HEK293T (cell line): Measurements from ENCODE around the gene C14orf132.

Experiments used
- CTCF ChIA-PET: fragments of 350-600 bp; formaldehyde crosslinking; extraction: SDS; loops from one replicate; lab custom pipeline; 2021; ENCODE audit warnings: antibody characterized with exemption, inconsistent platforms; lab: Yijun Ruan, JAX
- POLR2A ChIA-PET: fragments of 350-600 bp; formaldehyde crosslinking; extraction: SDS; loops from one replicate; lab custom pipeline; 2020; ENCODE audit warnings: antibody characterized with exemption, inconsistent platforms; lab: Yijun Ruan, JAX
- DNase-seq: peaks from one replicate; pipeline ENCODE4 v3.0.0; 2012; ENCODE audit warnings: mixed read lengths; ENCODE audit errors: extremely low spot score
- ARNT ChIP-seq: fragments of 450-650 bp; IDR thresholded peaks from 2 replicates; pipeline ENCODE4 v1.6.1; 2017; ENCODE audit warnings: mild to moderate bottlenecking
- BHLHE40 ChIP-seq: fragments of 450-650 bp; IDR thresholded peaks from 2 replicates; pipeline ENCODE4 v1.6.1; 2016; ENCODE audit warnings: mild to moderate bottlenecking, moderate library complexity, borderline replicate concordance
- CTBP1 ChIP-seq: fragments of 450-650 bp; IDR thresholded peaks from 2 replicates; pipeline ENCODE4 v1.6.1; 2016; ENCODE audit warnings: borderline replicate concordance
- ELF4 ChIP-seq: fragments of 450-650 bp; IDR thresholded peaks from 2 replicates; pipeline ENCODE4 v1.6.1; 2017; ENCODE audit warnings: antibody characterized with exemption
- FOXA1 ChIP-seq: fragments of 450-650 bp; IDR thresholded peaks from 2 replicates; pipeline ENCODE4 v1.6.1; 2016; ENCODE audit warnings: mild to moderate bottlenecking
- FOXK2 ChIP-seq: fragments of 450-650 bp; IDR thresholded peaks from 2 replicates; pipeline ENCODE4 v1.6.1; 2016; ENCODE audit warnings: mild to moderate bottlenecking
- FOXM1 ChIP-seq: fragments of 450-650 bp; IDR thresholded peaks from 2 replicates; pipeline ENCODE4 v1.6.1; 2017; ENCODE audit warnings: mild to moderate bottlenecking, borderline replicate concordance
- HDGF ChIP-seq: fragments of 450-650 bp; IDR thresholded peaks from 2 replicates; pipeline ENCODE4 v1.6.1; 2017; ENCODE audit warnings: antibody characterized with exemption, borderline replicate concordance
- L3MBTL2 ChIP-seq: fragments of 450-650 bp; conservative IDR thresholded peaks from 2 replicates; pipeline ENCODE4 v1.6.1; 2016; ENCODE audit warnings: mild to moderate bottlenecking
- LEF1 ChIP-seq: fragments of 450-650 bp; IDR thresholded peaks from 2 replicates; pipeline ENCODE4 v1.6.1; 2017; ENCODE audit warnings: mild to moderate bottlenecking, borderline replicate concordance
- NFRKB ChIP-seq: fragments of 450-650 bp; IDR thresholded peaks from 2 replicates; pipeline ENCODE4 v1.6.1; 2016; ENCODE audit warnings: mild to moderate bottlenecking, moderate library complexity
- PKNOX1 ChIP-seq: fragments of 450-650 bp; IDR thresholded peaks from 2 replicates; pipeline ENCODE4 v1.6.1; 2016
- SP1 ChIP-seq: fragments of 450-650 bp; IDR thresholded peaks from 2 replicates; pipeline ENCODE4 v1.6.1; 2017
- SUZ12 ChIP-seq: fragments of 450-650 bp; IDR thresholded peaks from 2 replicates; pipeline ENCODE4 v1.6.1; 2016; ENCODE audit warnings: mild to moderate bottlenecking
- TARDBP ChIP-seq: fragments of 450-650 bp; IDR thresholded peaks from 2 replicates; pipeline ENCODE4 v1.6.1; 2016
- ZNF384 ChIP-seq: fragments of 450-650 bp; IDR thresholded peaks from 2 replicates; pipeline ENCODE4 v1.6.1; 2016

C14orf132 gene

GRCh38 chr14:96062010-96062409, 22.8 kb downstream of the C14orf132 start:
- POLR2A ChIA-PET: no interaction called here
- CTCF ChIA-PET: interaction anchor here (0.6 kb wide), 1 partner anchor 189 kb away, joined by 4 read pairs; no protein-coding TSS in a partner anchor
- no peak for DNase-seq
- TF ChIP-seq LEF1 (no peak), BHLHE40 (no peak), SUZ12 (no peak), NFRKB (no peak), FOXA1 (no peak), L3MBTL2 (no peak), HDGF (no peak), ARNT (no peak), FOXM1 (no peak), SP1 (no peak), ZNF384 (no peak), FOXK2 (no peak), CTBP1 (no peak), ELF4 (no peak), PKNOX1 (no peak), TARDBP (no peak)

- ChIA-PET POLR2A (no interaction called here), CTCF (interaction anchor here (0.6 kb wide), 1 partner anchor 189 kb away, joined by 4 read pairs; no protein-coding TSS in a partner anchor)
- no peak for DNase-seq
- TF ChIP-seq BHLHE40: no peak
- no peak for TF ChIP-seq L3MBTL2
- TF ChIP-seq FOXA1: no peak
- no peak for TF ChIP-seq TARDBP
- TF ChIP-seq PKNOX1: no peak
- TF ChIP-seq CTBP1: no peak
- TF ChIP-seq HDGF: no peak
- TF ChIP-seq ELF4: no peak
- TF ChIP-seq SUZ12: no peak
- TF ChIP-seq ZNF384: no peak
- no peak for TF ChIP-seq LEF1
- no peak for TF ChIP-seq ARNT
- no peak for TF ChIP-seq FOXK2
- no peak for TF ChIP-seq NFRKB
Observed at GRCh38 chr14:96062506-96062905, 23.3 kb downstream of the C14orf132 start.

- POLR2A ChIA-PET: no interaction called here
- no peak for TF ChIP-seq TARDBP
- no peak for TF ChIP-seq HDGF
- no peak for TF ChIP-seq ARNT
- no peak for TF ChIP-seq BHLHE40
- TF ChIP-seq ZNF384: no peak
- no peak for TF ChIP-seq PKNOX1
- no peak for TF ChIP-seq NFRKB
- no peak for TF ChIP-seq SUZ12
- no peak for TF ChIP-seq FOXA1
- no peak for TF ChIP-seq LEF1
- no peak for TF ChIP-seq FOXM1
- no peak for TF ChIP-seq CTBP1
- no peak for DNase-seq
- CTCF ChIA-PET: no interaction called here
Observed at GRCh38 chr14:96064866-96065265, 25.7 kb downstream of the C14orf132 start.

GRCh38 chr14:96065661-96066459, 26.7 kb downstream of the C14orf132 start:
- no peak for TF ChIP-seq ELF4
- TF ChIP-seq L3MBTL2: no peak
- TF ChIP-seq ZNF384: no peak
- TF ChIP-seq BHLHE40: no peak
- no peak for TF ChIP-seq SUZ12
- no peak for TF ChIP-seq SP1
- POLR2A ChIA-PET: no interaction called here
- DNase-seq: no peak
- CTCF ChIA-PET: interaction anchor here (0.7 kb wide), 1 partner anchor 504 kb away, joined by 3 read pairs; no protein-coding TSS in a partner anchor

- DNase-seq: no peak
- ChIA-PET POLR2A (no interaction called here), CTCF (no interaction called here)
- TF ChIP-seq CTBP1: no peak
- no peak for TF ChIP-seq ZNF384
- TF ChIP-seq TARDBP: no peak
- no peak for TF ChIP-seq PKNOX1
- TF ChIP-seq NFRKB: no peak
- TF ChIP-seq ARNT: no peak
- TF ChIP-seq SP1: no peak
- no peak for TF ChIP-seq SUZ12
- no peak for TF ChIP-seq FOXA1
- no peak for TF ChIP-seq FOXK2
- no peak for TF ChIP-seq LEF1
- no peak for TF ChIP-seq FOXM1
- TF ChIP-seq HDGF: no peak
Observed at GRCh38 chr14:96066976-96067375, 27.8 kb downstream of the C14orf132 start.
